HG02798 (cell line): Measurements from ENCODE around the gene DCP1A.
"Not testable (repeated sequence)": the region's sequence is repeated elsewhere in the genome, so short reads cannot be mapped to it uniquely, and the experiment has no call there.

Experiments
- ATAC-seq: cut with Tn5 transposase; IDR thresholded peaks from one replicate; pipeline ENCODE4 v1.9.1; 2021; ENCODE audit warnings: mild to moderate bottlenecking; ENCODE audit not compliant: unreplicated experiment, poor library complexity

The DCP1A gene

GRCh38 chr3:53347261-53348064 lies at the start of gene DCP1A:
Gene DCP1A, minus strand, starts transcription at chr3:53347543. Its CDS starts 26 bp downstream, at chr3:53347517.
- peak; percentile 97 for ATAC-seq

- peak; percentile 59 for ATAC-seq
Measured at GRCh38 chr3:53384465-53385423, 37.4 kb upstream of the DCP1A start.

- no peak for ATAC-seq
Measured at GRCh38 chr3:53382106-53382505, 34.8 kb upstream of the DCP1A start.

GRCh38 chr3:53380306-53380705 lies 33.0 kb upstream of the DCP1A start:
- no peak for ATAC-seq

- no peak for ATAC-seq
Measured at GRCh38 chr3:53379898-53380297, 32.6 kb upstream of the DCP1A start.

- ATAC-seq = no peak
Measured at GRCh38 chr3:53377794-53378193, 30.5 kb upstream of the DCP1A start.

GRCh38 chr3:53376679-53377078 lies 29.3 kb upstream of the DCP1A start:
- no peak for ATAC-seq

- ATAC-seq = peak; percentile 57
Measured at GRCh38 chr3:53375019-53375418, 27.7 kb upstream of the DCP1A start.

- ATAC-seq = not testable (repeated sequence)
Measured at GRCh38 chr3:53370719-53371118, 23.4 kb upstream of the DCP1A start.

- ATAC-seq = no peak
Measured at GRCh38 chr3:53361852-53362251, 14.5 kb upstream of the DCP1A start.

GRCh38 chr3:53357458-53357857 lies 10.1 kb upstream of the DCP1A start:
- ATAC-seq = no peak

- no peak for ATAC-seq
Measured at GRCh38 chr3:53354945-53355498, 7.7 kb upstream of the DCP1A start.

GRCh38 chr3:53353202-53353601 lies 5.9 kb upstream of the DCP1A start:
- ATAC-seq = no peak

- no peak for ATAC-seq
Measured at GRCh38 chr3:53350652-53351051, 3.3 kb upstream of the DCP1A start.

GRCh38 chr3:53348118-53348517 lies 775 bp upstream of the DCP1A start:
- not testable (repeated sequence) for ATAC-seq

- ATAC-seq = no peak
Measured at GRCh38 chr3:53346922-53347260, 452 bp downstream of the DCP1A start.

- no peak for ATAC-seq
Measured at GRCh38 chr3:53346514-53346913, 829 bp downstream of the DCP1A start.

- ATAC-seq = no peak
Measured at GRCh38 chr3:53342353-53342752, 5.0 kb downstream of the DCP1A start.

- no peak for ATAC-seq
Measured at GRCh38 chr3:53337167-53337940, 10.0 kb downstream of the DCP1A start.

GRCh38 chr3:53334742-53335141 lies 12.6 kb downstream of the DCP1A start:
- no peak for ATAC-seq
